ENCODE measurements around the gene SCN11A.

DNA sequence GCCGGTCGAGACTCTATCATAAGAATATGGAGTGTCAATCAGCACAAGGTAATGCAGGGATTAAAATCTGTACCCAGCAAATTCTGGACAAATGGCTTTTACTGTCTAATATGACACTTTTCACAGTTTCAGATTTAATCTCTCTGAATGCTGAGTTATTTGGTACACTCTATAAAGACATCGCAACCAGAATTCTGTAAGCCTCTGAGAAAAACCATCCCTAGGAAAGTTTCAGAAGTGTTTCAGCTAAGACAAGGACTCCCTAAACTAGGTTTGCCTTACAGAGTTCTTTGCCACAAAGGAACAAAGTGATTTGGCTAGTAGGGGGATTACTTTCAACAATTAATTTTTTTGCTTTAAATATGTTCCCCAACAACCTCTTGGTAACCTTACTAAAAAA lies 11.4 kb upstream of the SCN11A start:
- TF ChIP-seq TAF1 (IDR thresholded peaks at IDR 0.05; ENCODE audit: borderline replicate concordance, insufficient read depth, low read length) = no peak
- TF ChIP-seq, protein P1, sequence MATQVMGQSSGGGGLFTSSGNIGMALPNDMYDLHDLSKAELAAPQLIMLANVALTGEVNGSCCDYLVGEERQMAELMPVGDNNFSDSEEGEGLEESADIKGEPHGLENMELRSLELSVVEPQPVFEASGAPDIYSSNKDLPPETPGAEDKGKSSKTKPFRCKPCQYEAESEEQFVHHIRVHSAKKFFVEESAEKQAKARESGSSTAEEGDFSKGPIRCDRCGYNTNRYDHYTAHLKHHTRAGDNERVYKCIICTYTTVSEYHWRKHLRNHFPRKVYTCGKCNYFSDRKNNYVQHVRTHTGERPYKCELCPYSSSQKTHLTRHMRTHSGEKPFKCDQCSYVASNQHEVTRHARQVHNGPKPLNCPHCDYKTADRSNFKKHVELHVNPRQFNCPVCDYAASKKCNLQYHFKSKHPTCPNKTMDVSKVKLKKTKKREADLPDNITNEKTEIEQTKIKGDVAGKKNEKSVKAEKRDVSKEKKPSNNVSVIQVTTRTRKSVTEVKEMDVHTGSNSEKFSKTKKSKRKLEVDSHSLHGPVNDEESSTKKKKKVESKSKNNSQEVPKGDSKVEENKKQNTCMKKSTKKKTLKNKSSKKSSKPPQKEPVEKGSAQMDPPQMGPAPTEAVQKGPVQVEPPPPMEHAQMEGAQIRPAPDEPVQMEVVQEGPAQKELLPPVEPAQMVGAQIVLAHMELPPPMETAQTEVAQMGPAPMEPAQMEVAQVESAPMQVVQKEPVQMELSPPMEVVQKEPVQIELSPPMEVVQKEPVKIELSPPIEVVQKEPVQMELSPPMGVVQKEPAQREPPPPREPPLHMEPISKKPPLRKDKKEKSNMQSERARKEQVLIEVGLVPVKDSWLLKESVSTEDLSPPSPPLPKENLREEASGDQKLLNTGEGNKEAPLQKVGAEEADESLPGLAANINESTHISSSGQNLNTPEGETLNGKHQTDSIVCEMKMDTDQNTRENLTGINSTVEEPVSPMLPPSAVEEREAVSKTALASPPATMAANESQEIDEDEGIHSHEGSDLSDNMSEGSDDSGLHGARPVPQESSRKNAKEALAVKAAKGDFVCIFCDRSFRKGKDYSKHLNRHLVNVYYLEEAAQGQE (IDR thresholded peaks at IDR 0.05; ENCODE audit: insufficient read depth in 1 of 2, low read depth in 2 of 2, low read length in 2 of 2) = no peak

Measured in PFSK-1 (cell line).